OCI-LY1 (cell line): ENCODE data around the gene ZNF148.
A peak's percentile ranks its signal among the peaks of the same experiment; 100 is the strongest.

Experiments used
- H2AFZ ChIP-seq: fragments of 200-600 bp; sonication (generic), shearing (Covaris generic); 2 replicates; pipeline ENCODE4 v1.6.0; 2014; ENCODE audit warnings: antibody characterized with exemption, mild to moderate bottlenecking, low read length
- H3F3A ChIP-seq: fragments of 200-600 bp; sonication (generic), shearing (Covaris generic); 2 replicates; pipeline ENCODE4 v1.6.0; 2014; ENCODE audit warnings: mild to moderate bottlenecking, antibody characterized with exemption, low read length, moderate library complexity; ENCODE audit not compliant: insufficient read depth
- H3K27ac ChIP-seq: fragments of 200-600 bp; sonication (generic); 2 replicates; pipeline ENCODE4 v1.5.1; 2014; ENCODE audit warnings: low read length, mixed run types, mild to moderate bottlenecking, low read depth; ENCODE audit not compliant: poor library complexity, severe bottlenecking
- H3K27me3 ChIP-seq: fragments of 200-600 bp; sonication (generic); 2 replicates; pipeline ENCODE4 v1.6.0; 2014; ENCODE audit warnings: antibody characterized with exemption, mild to moderate bottlenecking, low read length, moderate library complexity; ENCODE audit not compliant: insufficient read depth
- H3K36me3 ChIP-seq: fragments of 200-600 bp; sonication (generic); 2 replicates; pipeline ENCODE4 v1.6.1; 2014; ENCODE audit warnings: mild to moderate bottlenecking, antibody characterized with exemption, low read length, moderate library complexity, mixed read lengths; ENCODE audit not compliant: insufficient read depth
- H3K4me1 ChIP-seq: fragments of 200-600 bp; sonication (generic); 2 replicates; pipeline ENCODE4 v1.5.1; 2014; ENCODE audit warnings: mild to moderate bottlenecking, low read length, moderate library complexity; ENCODE audit not compliant: insufficient read depth, severe bottlenecking
- H3K4me2 ChIP-seq: fragments of 200-600 bp; sonication (generic), shearing (Covaris generic); 2 replicates; pipeline ENCODE4 v1.6.1; 2014; ENCODE audit warnings: low read length
- H3K4me3 ChIP-seq: fragments of 200-600 bp; sonication (generic); 2 replicates; pipeline ENCODE4 v1.5.1; 2014; ENCODE audit warnings: low read length, low read depth, mild to moderate bottlenecking, mixed read lengths; ENCODE audit not compliant: poor library complexity, severe bottlenecking
- H3K79me2 ChIP-seq: fragments of 200-600 bp; shearing (Covaris generic); 2 replicates; pipeline ENCODE4 v1.6.1; 2016; ENCODE audit warnings: mixed run types, low read length, mixed read lengths; ENCODE audit not compliant: insufficient read depth
- H3K9ac ChIP-seq: fragments of 200-600 bp; sonication (generic), shearing (Covaris generic); 2 replicates; pipeline ENCODE4 v1.6.1; 2014; ENCODE audit warnings: mild to moderate bottlenecking, low read length, mixed read lengths
- H3K9me2 ChIP-seq: fragments of 200-600 bp; sonication (generic), shearing (Covaris generic); 2 replicates; pipeline ENCODE4 v1.6.1; 2014; ENCODE audit warnings: low read depth, mild to moderate bottlenecking, low read length, mixed read lengths
- H3K9me3 ChIP-seq: fragments of 200-600 bp; shearing (Covaris generic); 2 replicates; pipeline ENCODE4 v1.6.1; 2014; ENCODE audit warnings: low read length, mixed read lengths
- H4K20me1 ChIP-seq: fragments of 200-600 bp; sonication (generic), shearing (Covaris generic); 2 replicates; pipeline ENCODE4 v1.6.0; 2016; ENCODE audit warnings: mild to moderate bottlenecking, low read length; ENCODE audit not compliant: insufficient read depth
- CTCF ChIP-seq: fragments of 200-600 bp; sonication (generic), shearing (Covaris generic); IDR thresholded peaks from 2 replicates; pipeline ENCODE4 v1.5.1; 2017; ENCODE audit warnings: mild to moderate bottlenecking, antibody characterized with exemption, low read length, moderate library complexity, mixed read lengths
- EZH2 ChIP-seq: fragments of 200-600 bp; sonication (generic), shearing (Covaris generic); IDR thresholded peaks from 2 replicates; pipeline ENCODE4 v1.8.0; 2017; ENCODE audit warnings: borderline replicate concordance, mixed run types, mild to moderate bottlenecking, antibody characterized with exemption, low read length, moderate library complexity, mixed read lengths

ZNF148 gene

GRCh38 chr3:125398952-125399351, 23.8 kb upstream of the ZNF148 start:
- no peaks in the 10 kb centered on the region for H3K79me2 ChIP-seq
- 0 out of 2 replicates have a peak, but pooled peaks have one; percentile 24 for TF ChIP-seq CTCF
- no peak for TF ChIP-seq EZH2

DNA sequence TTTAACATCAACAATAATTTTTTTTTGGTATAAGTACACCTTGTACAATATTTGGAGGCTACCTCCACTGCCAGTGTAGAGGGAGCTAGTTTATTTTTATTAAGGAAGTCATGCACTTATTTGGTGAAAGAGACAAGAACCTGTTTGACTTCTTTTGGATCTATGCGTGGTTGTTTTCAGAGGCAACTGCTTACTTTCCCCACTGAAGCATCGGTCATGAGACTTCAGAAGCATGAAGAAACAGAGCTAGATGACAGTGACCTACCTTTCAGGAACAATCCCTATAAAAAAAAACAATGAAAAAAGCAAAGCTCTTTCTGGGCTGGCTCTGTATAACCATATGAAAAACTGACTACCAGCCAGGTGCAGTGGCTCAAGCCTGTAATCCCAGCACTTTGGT, 20.0 kb upstream of the ZNF148 start:
- Histone ChIP-seq H3K9me3 (no peaks in the 10 kb centered on the region), H3K4me1 (no peaks in the 10 kb centered on the region), H3K9ac (no peak overlapping the region), H2AFZ (no peak overlapping the region), H3K9me2 (no peaks in the 10 kb centered on the region), H3K4me3 (no peak overlapping the region), H3K79me2 (no peaks in the 10 kb centered on the region), H3K27ac (no peak overlapping the region), H3K36me3 (no peaks in the 10 kb centered on the region), H3K27me3 (no peaks in the 10 kb centered on the region), H3K4me2 (no peak overlapping the region), H3F3A (no peaks in the 10 kb centered on the region), H4K20me1 (no peaks in the 10 kb centered on the region)
- no peak for TF ChIP-seq CTCF

More at GRCh38 chr3:125398952-125399351, 23.8 kb upstream of the ZNF148 start:
- Histone ChIP-seq H2AFZ (no peak overlapping the region), H3K4me3 (no peak overlapping the region), H3K9ac (no peak overlapping the region), H3K9me2 (no peaks in the 10 kb centered on the region), H4K20me1 (no peaks in the 10 kb centered on the region), H3K36me3 (no peaks in the 10 kb centered on the region), H3F3A (no peaks in the 10 kb centered on the region), H3K9me3 (no peaks in the 10 kb centered on the region), H3K27me3 (no peaks in the 10 kb centered on the region), H3K4me2 (no peak overlapping the region), H3K27ac (no peak overlapping the region), H3K4me1 (no peaks in the 10 kb centered on the region)

DNA sequence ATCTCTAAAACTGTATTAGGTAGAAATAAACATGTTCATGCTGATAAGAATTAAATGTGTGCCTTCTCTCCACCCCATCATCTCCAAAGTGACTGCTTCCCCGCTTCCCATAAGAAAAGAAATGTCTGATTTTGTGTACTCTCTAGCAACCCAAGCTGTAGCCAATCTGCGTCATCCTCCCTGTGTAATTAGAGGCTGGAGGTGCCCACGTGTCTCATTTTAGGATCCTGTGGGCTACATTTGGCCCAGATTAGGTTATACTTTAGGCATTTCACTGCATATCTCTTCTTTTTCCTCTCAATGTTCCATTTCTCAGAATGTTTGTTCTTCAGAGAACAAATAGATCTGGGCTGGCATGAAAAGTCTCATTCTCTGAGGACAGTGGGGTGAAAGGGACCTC, 19.3 kb upstream of the ZNF148 start:
- Histone ChIP-seq H2AFZ (no peak overlapping the region), H3K9ac (no peak overlapping the region)
- TF ChIP-seq CTCF: no peak
- TF ChIP-seq EZH2: no peak

More for the DNA sequence above, 19.3 kb upstream of the ZNF148 start:
- no peaks in the 10 kb centered on the region for H3K9me3 ChIP-seq
- no peak overlapping the region for H3K27ac ChIP-seq
- no peaks in the 10 kb centered on the region for H3K36me3 ChIP-seq
- no peaks in the 10 kb centered on the region for H3K9me2 ChIP-seq
- H3K79me2 ChIP-seq: no peaks in the 10 kb centered on the region
- H3K4me3 ChIP-seq: no peak overlapping the region
- H4K20me1 ChIP-seq: no peaks in the 10 kb centered on the region
- no peaks in the 10 kb centered on the region for H3K27me3 ChIP-seq
- no peak overlapping the region for H3K4me2 ChIP-seq
- H3K4me1 ChIP-seq: no peaks in the 10 kb centered on the region
- no peaks in the 10 kb centered on the region for H3F3A ChIP-seq
